Stimulated activated CD4-positive, alpha-beta T cell treated with anti-CD3 and anti-CD28 coated beads, Interleukin-4, amount 100 ng/mL, for 1 hour (primary cell): Measurements from ENCODE around the gene RANBP10.
"Not testable (repeated sequence)": the region's sequence is repeated elsewhere in the genome, so short reads cannot be mapped to it uniquely, and the experiment has no call there.

Experiments
- DNase-seq: peaks from one replicate; pipeline ENCODE4 v3.0.0-alpha.2; 2020

The RANBP10 gene

DNA sequence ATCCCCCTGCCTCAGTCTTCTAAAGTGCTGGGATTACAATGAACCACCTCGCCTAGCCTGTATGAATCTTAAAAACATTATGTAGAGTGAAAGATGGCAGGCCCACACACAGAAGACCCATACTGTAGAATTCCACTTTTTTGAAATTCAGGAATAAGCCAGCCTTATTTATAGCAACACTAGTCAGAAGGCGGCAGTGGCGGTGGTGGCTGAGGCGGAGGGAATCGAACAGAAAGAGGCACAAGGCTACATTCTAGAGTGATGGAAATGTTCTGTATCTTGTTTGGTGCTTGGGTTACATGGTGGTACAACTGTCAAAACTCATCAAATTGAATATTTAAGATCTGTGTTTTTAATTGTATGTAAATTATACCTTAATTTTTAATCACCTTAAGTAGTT lies 98.6 kb downstream of the RANBP10 start:
- DNase-seq, result no peak

- DNase-seq, result no peak
Measured at GRCh38 chr16:67707210-67707609, 99.2 kb downstream of the RANBP10 start.

- DNase-seq, result no peak
Measured at GRCh38 chr16:67704110-67704509, 102.2 kb downstream of the RANBP10 start.

DNA sequence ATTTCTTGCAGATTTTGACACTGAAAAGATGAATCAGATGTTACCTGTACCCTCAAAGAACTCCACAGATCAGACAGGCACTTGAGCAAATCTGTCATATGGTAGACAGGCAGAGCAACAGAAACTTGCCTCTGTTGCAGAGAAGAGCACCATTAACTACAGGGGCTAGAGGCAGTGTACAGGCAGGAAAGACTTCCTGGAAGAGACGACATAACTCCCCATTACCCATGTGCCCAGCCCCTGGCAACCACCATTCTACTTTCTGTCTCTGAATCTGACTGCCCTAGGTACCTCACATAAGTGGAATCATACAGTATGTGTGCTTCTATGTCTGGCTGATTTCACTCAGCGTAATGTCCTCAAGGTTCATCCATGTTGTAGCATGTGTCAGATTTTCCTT lies 102.7 kb downstream of the RANBP10 start:
- DNase-seq, result no peak

GRCh38 chr16:67702130-67702529 lies 104.2 kb downstream of the RANBP10 start:
- no peak for DNase-seq

DNA sequence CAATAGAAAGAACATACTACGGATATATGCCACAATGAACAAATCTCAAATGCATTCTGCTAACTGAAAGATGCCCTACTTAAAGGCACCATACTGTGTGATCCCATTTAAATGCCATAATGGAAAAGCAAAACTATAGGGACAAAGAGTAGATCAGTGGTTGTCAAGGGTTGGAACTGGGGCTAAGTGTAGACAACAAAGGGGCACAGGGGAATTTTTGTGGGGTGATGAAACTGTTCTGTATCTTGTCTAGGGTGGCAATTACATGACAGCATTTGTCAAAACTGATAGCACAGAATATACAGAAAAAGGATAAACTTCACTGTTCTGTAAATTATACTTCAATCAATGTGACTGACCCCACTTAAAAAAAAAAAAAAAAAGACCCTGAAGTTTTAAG lies 104.9 kb downstream of the RANBP10 start:
- no peak for DNase-seq

DNA sequence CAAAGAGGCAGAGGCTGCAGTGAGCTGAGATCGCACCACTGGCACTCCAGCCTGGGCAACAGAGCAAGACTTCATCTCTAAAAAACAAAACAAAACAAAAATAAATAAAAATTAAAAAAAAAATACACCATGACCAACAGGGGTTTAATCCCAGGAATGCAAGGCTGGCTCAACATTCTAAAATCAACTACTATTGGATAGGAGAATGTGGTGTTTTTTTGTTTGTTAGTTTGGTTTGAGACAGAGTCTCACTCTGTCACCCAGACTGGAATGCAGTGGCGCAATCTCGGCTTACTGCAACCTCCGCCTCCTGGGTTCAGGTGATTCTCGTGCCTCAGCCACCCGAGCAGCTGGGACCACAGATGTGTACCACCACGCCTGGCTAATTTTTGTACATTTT lies 107.1 kb downstream of the RANBP10 start:
- DNase-seq, result no peak

- DNase-seq, result no peak
Measured at GRCh38 chr16:67697422-67698185, 108.8 kb downstream of the RANBP10 start.

DNA sequence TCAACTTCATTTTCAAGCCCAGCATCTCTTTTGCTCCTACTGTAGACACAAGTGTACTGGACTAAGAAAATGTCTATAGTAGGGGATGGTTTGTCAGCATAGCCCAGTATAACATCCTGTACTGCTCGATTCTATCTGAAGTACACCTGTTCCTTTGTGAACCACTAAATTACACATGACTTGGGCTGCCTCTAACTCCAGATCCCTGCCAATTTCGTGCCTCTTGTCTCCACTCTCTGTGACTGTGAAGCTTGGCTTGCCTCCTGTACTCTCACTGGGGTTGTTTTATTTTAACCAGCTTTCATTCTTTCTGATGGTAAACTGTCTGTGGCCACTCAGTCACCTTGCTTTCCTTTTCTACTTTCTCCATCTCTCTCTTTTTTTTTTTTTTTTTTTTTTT lies 111.7 kb downstream of the RANBP10 start:
- no peak for DNase-seq

- not testable (repeated sequence) for DNase-seq
Measured at GRCh38 chr16:67693517-67694285, 112.7 kb downstream of the RANBP10 start.

DNA sequence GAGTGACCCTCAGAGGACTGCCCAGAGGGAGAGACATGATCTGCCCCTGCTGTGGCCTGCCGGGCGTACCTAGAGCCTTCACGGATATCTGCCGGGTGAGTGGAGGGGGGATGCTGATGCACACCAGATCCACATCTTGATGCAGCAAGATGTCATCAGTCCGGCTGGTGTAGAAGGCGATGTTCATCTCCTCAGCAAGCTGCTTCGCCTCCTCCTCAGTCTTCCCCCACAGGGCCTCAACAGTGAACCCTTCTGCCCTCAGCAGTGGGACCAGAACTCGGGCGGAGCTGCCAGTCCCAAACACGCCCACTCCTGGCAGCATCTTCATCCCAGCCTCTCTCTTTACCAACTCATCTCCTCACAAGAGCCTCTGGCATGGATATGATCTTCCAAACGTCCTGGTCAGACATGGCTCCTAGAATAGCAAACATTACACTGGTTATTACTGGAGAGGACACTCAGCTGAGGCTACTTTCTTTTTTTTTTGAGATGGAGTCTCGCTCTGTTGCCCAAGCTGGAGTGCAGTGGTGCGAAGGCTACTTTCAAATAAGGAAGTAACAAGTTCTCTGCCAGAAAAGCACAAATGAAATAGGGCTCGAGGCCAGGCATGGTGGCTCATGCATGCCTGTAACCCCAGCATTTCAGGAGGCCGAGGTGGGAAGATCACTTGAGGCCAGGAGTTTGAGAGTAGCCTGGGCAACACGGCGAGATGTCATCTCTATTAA lies 120.8 kb downstream of the RANBP10 start:
- DNase-seq, result no peak

GRCh38 chr16:67683767-67684166 lies 122.6 kb downstream of the RANBP10 start:
- DNase-seq, result no peak

DNA sequence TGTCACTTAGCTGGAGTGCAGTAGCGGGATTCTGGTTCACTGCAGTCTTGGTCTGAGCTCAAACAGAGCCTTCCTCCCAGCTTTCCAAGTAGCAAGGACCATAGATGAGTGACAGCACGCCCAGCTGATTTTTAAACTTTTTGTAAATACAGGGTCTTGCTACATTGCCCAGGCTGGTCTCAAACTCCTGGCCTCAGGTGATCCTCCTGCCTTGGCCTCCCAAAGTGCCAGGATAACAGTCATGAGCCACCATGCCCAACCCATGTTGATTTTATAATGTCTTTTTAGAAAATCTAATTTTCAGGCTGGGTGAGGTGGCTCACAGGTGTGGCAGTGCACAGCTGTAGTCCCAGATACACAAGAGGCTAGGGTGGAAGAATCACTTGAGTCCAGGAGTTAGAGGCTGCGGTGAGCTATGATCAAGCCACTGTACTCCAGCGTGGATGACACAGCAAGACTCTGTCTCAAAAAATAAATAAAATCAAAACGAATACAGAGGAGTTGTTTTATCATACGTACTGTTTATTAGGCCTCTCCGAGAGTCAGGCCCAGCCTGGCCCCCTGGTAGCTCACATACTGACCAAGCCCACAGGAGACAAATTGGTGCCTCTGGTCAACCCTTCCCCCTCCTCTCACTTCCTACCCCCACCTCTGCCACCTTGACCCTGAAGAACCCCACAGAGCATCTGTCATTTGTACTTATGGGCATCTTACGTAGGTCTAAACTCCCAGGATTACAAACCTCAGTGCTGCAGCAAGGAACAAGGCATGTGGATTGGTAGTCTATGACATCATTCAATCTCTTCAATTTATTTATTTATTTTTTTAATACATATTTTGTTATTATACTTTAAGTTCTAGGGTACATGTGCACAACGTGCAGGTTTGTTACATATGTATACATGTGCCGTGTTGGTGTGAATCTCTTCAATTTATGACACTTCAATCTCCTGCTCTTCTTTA lies 126.1 kb downstream of the RANBP10 start:
- no peak for DNase-seq

- no peak for DNase-seq
Measured at GRCh38 chr16:67678354-67679023, 127.9 kb downstream of the RANBP10 start.

GRCh38 chr16:67677712-67678111 lies 128.6 kb downstream of the RANBP10 start:
- no peak for DNase-seq

- DNase-seq, result no peak
Measured at GRCh38 chr16:67676939-67677338, 129.4 kb downstream of the RANBP10 start.

DNA sequence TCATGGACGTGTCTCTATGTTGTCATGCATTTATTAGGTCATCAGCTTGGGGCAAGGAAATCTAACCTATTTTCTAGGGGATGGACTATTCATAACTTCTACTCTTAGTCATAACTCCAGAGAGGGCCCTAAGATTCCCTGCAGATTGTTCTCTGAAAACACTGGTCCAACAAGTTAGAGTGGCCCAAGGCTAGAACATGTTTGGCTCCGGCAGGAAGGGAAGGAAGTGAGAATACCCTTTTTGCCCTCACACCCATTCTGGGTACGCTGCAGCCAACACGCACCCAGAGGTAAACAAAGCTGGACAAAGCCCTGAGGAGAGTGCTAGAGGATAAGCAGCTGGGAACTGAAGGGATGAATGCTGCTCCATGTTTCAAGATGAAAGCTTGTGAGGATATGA lies 129.8 kb downstream of the RANBP10 start:
- no peak for DNase-seq

- no peak for DNase-seq
Measured at GRCh38 chr16:67675999-67676398, 130.4 kb downstream of the RANBP10 start.

DNA sequence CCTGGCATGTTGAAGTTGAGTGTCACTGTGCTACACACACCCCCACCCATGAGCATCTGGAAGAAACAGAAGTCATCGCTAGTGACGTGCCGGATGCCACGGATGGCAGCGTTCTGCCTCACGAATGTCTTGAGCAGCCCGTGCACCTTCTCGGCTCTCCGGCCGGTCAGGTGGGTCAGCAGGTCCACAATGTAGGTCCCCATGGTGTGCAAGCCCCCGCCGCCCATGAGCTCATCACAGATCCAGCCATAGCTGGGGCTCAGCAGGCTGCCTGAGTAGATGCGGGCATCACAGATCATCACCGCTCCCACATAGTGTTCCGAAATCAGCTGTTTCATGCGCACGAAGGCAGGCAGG lies 130.8 kb downstream of the RANBP10 start:
- no peak for DNase-seq

GRCh38 chr16:67674851-67675578 lies 131.3 kb downstream of the RANBP10 start:
- no peak for DNase-seq
